Lower lobe of right lung (tissue), 2 donors: ENCODE data around the gene TEX51. TPM values are rescaled to one million over a fixed set of nuclear protein-coding genes. Genes with fewer than 3 reads are reported as not detected.

Experiments used
- ATAC-seq, 2 donors: fragments of 200-7000 bp; cut with Tn5 transposase; one replicate each; pipeline ENCODE4 v1.9.1; 2020 to 2022; ENCODE audit warnings: mild to moderate bottlenecking in 2 of 2, moderate library complexity in 2 of 2
- DNase-seq: peaks from one replicate; pipeline ENCODE4 v3.0.0-alpha.2; 2020
- H3K27ac ChIP-seq: fragments of 200-600 bp; one replicate; pipeline ENCODE4 v1.8.0; 2022
- H3K27me3 ChIP-seq: fragments of 200-600 bp; one replicate; pipeline ENCODE4 v1.8.0; 2022; ENCODE audit warnings: low read depth
- H3K36me3 ChIP-seq: fragments of 200-600 bp; one replicate; pipeline ENCODE4 v1.8.0; 2022; ENCODE audit warnings: mild to moderate bottlenecking
- H3K4me1 ChIP-seq: fragments of 200-600 bp; one replicate; pipeline ENCODE4 v1.8.0; 2022
- H3K4me3 ChIP-seq: fragments of 200-600 bp; one replicate; pipeline ENCODE4 v1.8.0; 2022; ENCODE audit warnings: mild to moderate bottlenecking
- H3K9me3 ChIP-seq: fragments of 200-600 bp; one replicate; pipeline ENCODE4 v1.8.0; 2022
- intact Hi-C: fragments of 100-400 bp; cut with DNase I; formaldehyde crosslinking; loops from one replicate; pipeline ENCODE4 v1.11.0; 2022
- total RNA-seq: library from RNA; stranded (reverse); fragmentation: NEBNext Ultra II Directional; extraction: Animal tissue kit (Norgen Biotek cat#: 25700); gene quantifications from one replicate; pipeline ENCODE4 v1.2.1, GENCODE V29; 2021
- TF ChIP-seq, protein P1 (sequence below): fragments of 200-600 bp; IDR thresholded peaks from one replicate; pipeline ENCODE4 v1.8.0; 2022; ENCODE audit warnings: antibody characterized with exemption, mild to moderate bottlenecking
- donor health status: DM: no; HTN: yes; CAD: no; lungs with severe emphysema.

The TEX51 gene
- total RNA-seq, 1 donor from 2014 or later: not detected

DNA sequence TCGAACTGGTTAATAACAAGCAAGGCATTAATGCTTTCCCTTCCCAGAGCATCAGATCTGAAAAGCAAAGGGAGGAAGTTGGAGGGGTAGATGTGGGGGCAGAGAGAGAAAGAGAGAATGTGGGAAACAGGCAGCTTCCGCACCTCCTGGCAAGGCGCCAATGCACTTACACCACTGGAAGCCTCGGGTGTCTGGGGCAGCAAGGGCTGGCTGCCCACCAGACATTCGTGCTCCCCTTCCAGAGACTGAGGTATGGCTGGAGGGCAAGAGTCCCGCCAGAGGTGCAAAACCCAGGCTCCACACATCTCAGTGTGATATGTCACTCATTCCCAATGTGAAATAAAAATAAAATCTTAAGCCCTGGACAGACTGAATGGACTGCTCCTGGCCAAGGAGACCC, 46.4 kb downstream of the TEX51 start:
- no peak for DNase-seq
- Histone ChIP-seq H3K27ac (no peak overlapping the region), H3K4me1 (no peaks in the 10 kb centered on the region), H3K4me3 (no peak overlapping the region), H3K9me3 (no peaks in the 10 kb centered on the region), H3K36me3 (no peaks in the 10 kb centered on the region), H3K27me3 (no peaks in the 10 kb centered on the region)
- ATAC-seq: no peak
- intact Hi-C loops: no loop called here
- TF ChIP-seq, protein P1, sequence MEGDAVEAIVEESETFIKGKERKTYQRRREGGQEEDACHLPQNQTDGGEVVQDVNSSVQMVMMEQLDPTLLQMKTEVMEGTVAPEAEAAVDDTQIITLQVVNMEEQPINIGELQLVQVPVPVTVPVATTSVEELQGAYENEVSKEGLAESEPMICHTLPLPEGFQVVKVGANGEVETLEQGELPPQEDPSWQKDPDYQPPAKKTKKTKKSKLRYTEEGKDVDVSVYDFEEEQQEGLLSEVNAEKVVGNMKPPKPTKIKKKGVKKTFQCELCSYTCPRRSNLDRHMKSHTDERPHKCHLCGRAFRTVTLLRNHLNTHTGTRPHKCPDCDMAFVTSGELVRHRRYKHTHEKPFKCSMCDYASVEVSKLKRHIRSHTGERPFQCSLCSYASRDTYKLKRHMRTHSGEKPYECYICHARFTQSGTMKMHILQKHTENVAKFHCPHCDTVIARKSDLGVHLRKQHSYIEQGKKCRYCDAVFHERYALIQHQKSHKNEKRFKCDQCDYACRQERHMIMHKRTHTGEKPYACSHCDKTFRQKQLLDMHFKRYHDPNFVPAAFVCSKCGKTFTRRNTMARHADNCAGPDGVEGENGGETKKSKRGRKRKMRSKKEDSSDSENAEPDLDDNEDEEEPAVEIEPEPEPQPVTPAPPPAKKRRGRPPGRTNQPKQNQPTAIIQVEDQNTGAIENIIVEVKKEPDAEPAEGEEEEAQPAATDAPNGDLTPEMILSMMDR: no peak

DNA sequence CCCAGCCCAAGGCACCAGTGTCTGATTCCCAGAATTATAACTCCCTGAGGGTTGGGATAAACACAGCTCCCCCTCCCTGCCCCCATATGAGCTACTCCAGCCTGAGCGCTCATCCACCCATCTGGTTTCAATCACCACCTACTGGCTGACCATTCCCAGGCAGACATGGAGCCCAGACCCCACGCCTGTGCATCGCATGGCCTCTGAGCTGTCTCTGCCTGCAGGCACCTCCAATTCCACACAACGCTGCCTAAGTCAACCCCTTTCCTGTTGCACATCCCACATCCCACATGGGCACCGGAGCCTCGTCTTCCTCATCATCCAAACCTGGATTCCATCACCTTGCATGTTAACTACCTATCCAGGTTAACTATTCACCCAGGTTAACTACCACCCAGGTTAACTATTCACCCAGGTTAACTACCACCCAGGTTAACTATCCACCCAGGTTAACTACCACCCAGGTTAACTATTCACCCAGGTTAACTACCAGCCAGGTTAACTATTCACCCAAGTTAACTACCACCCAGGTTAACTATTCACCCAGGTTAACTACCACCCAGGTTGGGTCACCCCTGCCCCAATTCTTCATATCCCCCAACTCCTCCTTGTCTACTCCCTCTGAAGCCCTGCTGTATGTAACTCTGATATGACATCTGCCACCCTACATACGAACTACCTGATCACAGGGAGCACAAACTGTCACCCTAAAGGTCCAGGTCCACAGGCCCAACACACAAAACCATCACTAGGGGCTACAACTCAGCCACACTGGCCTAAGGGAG, 47.8 kb downstream of the TEX51 start:
- Histone ChIP-seq H3K9me3 (no peaks in the 10 kb centered on the region), H3K4me1 (no peaks in the 10 kb centered on the region), H3K27ac (no peak overlapping the region), H3K4me3 (no peak overlapping the region), H3K36me3 (no peaks in the 10 kb centered on the region), H3K27me3 (no peaks in the 10 kb centered on the region)
- intact Hi-C loops: no loop called here
- no peak for DNase-seq
- TF ChIP-seq, protein P1: no peak
- no peak for ATAC-seq

DNA sequence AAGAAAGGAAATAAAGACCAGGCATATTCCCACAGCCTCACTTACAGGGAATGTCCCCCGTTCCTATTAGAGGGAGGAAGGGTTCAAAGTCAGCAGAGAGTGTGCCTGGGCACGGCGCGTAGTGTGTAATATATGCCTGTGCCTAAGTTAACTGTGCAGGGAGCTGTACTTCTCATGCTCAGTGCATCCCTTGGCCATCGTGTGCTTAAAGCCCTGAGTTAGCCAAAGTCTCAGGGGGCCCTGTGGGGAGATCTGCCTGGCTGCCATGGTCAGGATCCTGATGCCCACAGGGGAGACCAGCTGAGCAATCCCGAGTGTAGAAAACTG, 48.4 kb downstream of the TEX51 start:
- Histone ChIP-seq H3K4me3 (no peak overlapping the region), H3K27me3 (no peaks in the 10 kb centered on the region), H3K36me3 (no peaks in the 10 kb centered on the region), H3K4me1 (no peaks in the 10 kb centered on the region), H3K9me3 (no peaks in the 10 kb centered on the region), H3K27ac (no peak overlapping the region)
- TF ChIP-seq, protein P1: no peak
- ATAC-seq (no peak), DNase-seq (no peak)
- intact Hi-C loops: no loop called here

DNA sequence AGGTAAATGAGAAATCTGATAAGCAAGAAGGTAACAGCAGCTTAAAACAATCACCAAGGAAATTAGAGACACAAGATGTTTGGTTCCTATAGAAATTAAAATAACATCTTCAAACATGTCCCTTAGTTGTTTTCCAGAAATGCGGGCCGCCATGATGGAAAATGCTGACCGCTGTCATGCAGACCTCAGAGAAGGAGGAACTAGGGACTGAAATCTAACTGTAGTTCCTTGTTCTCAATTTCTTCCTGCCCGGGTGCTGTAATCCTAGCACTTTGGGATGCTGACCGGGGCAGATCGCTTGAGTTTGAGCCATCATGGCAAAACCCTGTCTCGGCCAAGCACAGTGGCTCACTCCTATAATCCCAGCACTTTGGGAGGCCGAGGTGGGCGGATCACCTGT, 51.1 kb downstream of the TEX51 start:
- intact Hi-C loops: no loop called here
- Histone ChIP-seq H3K27ac (no peak overlapping the region), H3K9me3 (no peaks in the 10 kb centered on the region), H3K4me3 (no peak overlapping the region), H3K4me1 (no peaks in the 10 kb centered on the region), H3K27me3 (peaks cover 6% of the 10 kb centered on the region), H3K36me3 (no peaks in the 10 kb centered on the region)
- DNase-seq (no peak), ATAC-seq (peak in 1 of 2 donors; percentile 43)
- TF ChIP-seq, protein P1: no peak

DNA sequence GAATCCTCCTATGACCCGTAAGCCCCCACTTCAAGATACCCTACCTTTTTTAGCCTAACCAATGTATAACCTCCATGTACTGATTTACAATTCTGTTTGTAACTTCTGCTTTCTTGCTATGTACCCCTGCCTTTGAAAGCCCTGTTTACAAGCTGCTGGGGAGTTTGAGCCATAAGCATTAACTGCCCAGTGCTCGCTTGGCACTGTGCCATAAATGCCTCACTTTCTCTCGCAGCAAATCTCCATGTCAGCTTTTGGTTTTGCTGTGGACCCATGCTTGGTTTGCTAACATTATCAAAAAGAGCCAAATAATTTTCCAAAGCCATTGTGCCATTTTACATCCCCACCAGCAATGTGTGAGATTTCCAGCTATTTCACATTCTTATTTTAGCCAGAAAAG, 51.8 kb downstream of the TEX51 start:
- DNase-seq: no peak
- Histone ChIP-seq H3K27me3 (peaks cover 6% of the 10 kb centered on the region), H3K9me3 (no peaks in the 10 kb centered on the region), H3K4me1 (no peaks in the 10 kb centered on the region), H3K36me3 (no peaks in the 10 kb centered on the region), H3K4me3 (no peak overlapping the region), H3K27ac (no peak overlapping the region)
- intact Hi-C loops: no loop called here
- TF ChIP-seq, protein P1: no peak
- ATAC-seq: no peak

Other genes with a start within 250 kb of the TEX51 start
- 92.6 TPM for gene GYPC, start 242.7 kb upstream of the TEX51 start, total RNA-seq
- 33.9 TPM for gene BIN1, start 208.3 kb downstream of the TEX51 start, total RNA-seq